ENCODE measurements around the gene MPPED2. TPM values are rescaled to one million over a fixed set of nuclear protein-coding genes. Genes with fewer than 3 reads are reported as not detected.

The MPPED2 gene
- total and polyA plus RNA-seq, 8 donors, result 2.0 to 5.0 (median 3.8) TPM

- no peak for DNase-seq
- 75 to 85% methylated on average over 3 of the region's 3 CpGs for WGBS, 2 donors
- H3K27ac ChIP-seq, result no peak overlapping the region
- FAIRE-seq, result no peak
- intact Hi-C loops (cut with DNase I), result no loop called here
- H3K27me3 ChIP-seq, result no peaks in the 10 kb centered on the region
- H3K36me3 ChIP-seq, result no peaks in the 10 kb centered on the region
- TF ChIP-seq, protein P1, sequence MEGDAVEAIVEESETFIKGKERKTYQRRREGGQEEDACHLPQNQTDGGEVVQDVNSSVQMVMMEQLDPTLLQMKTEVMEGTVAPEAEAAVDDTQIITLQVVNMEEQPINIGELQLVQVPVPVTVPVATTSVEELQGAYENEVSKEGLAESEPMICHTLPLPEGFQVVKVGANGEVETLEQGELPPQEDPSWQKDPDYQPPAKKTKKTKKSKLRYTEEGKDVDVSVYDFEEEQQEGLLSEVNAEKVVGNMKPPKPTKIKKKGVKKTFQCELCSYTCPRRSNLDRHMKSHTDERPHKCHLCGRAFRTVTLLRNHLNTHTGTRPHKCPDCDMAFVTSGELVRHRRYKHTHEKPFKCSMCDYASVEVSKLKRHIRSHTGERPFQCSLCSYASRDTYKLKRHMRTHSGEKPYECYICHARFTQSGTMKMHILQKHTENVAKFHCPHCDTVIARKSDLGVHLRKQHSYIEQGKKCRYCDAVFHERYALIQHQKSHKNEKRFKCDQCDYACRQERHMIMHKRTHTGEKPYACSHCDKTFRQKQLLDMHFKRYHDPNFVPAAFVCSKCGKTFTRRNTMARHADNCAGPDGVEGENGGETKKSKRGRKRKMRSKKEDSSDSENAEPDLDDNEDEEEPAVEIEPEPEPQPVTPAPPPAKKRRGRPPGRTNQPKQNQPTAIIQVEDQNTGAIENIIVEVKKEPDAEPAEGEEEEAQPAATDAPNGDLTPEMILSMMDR (IDR thresholded peaks at IDR 0.05), result no peak
- H3K4me1 ChIP-seq, result peaks cover 0 to 3% (median 1%) of the 10 kb centered on the region in 3 donors
- no peaks in the 10 kb centered on the region for H3K9me3 ChIP-seq
- no peak overlapping the region for H3K4me3 ChIP-seq
- ATAC-seq, result no peak
Measured at GRCh38 chr11:30459306-30459705, 126.8 kb downstream of the MPPED2 start.

DNA sequence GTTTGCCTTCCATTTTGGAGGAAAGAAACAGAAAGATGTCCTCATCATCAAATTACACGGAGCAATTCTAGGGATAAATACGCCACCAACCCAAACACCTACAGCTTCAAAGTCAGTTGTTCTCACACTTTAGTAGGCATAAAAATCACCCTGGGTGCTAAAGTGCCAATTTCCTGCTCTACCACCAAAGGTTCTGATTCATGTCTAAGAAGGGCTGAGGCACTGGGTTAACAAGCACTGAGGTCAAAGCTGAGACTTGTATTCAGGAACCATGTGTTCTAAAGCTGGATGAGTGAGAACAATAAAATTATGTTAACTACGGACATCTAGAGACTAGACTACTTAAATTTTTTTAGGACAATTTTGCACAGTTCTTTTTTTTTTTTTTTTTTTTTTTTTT lies 127.6 kb downstream of the MPPED2 start:
- intact Hi-C loops (cut with DNase I), result no loop called here
- H3K27me3 ChIP-seq, result no peaks in the 10 kb centered on the region
- H3K27ac ChIP-seq, result no peak overlapping the region
- 79 to 84% methylated on average over 3 of the region's 3 CpGs for WGBS, 2 donors
- TF ChIP-seq, protein P1 (IDR thresholded peaks at IDR 0.05), result no peak
- H3K4me1 ChIP-seq, result peaks cover 0 to 4% (median 3%) of the 10 kb centered on the region in 3 donors
- ATAC-seq (no peak), FAIRE-seq (no peak), DNase-seq (no peak)
- no peaks in the 10 kb centered on the region for H3K36me3 ChIP-seq
- no peak overlapping the region for H3K4me3 ChIP-seq
- no peaks in the 10 kb centered on the region for H3K9me3 ChIP-seq

- WGBS, 2 donors, result 74 to 85% methylated on average over 3 of the region's 3 CpGs
- DNase-seq, result no peak
- H3K9me3 ChIP-seq, result no peaks in the 10 kb centered on the region
- intact Hi-C loops (cut with DNase I), result no loop called here
- peaks cover 0 to 4% (median 3%) of the 10 kb centered on the region in 3 donors for H3K4me1 ChIP-seq
- no peaks in the 10 kb centered on the region for H3K36me3 ChIP-seq
- no peaks in the 10 kb centered on the region for H3K27me3 ChIP-seq
- TF ChIP-seq, protein P1 (IDR thresholded peaks at IDR 0.05), result no peak
- no peak for FAIRE-seq
- no peak overlapping the region for H3K27ac ChIP-seq
- no peak overlapping the region for H3K4me3 ChIP-seq
- no peak for ATAC-seq
Measured at GRCh38 chr11:30457087-30457486, 129.1 kb downstream of the MPPED2 start.

- Histone ChIP-seq H3K4me3 (no peak overlapping the region), H3K4me1 (peaks cover 0 to 4% (median 0%) of the 10 kb centered on the region in 3 donors), H3K27ac (no peak overlapping the region), H3K36me3 (no peaks in the 10 kb centered on the region), H3K27me3 (no peaks in the 10 kb centered on the region), H3K9me3 (no peaks in the 10 kb centered on the region)
- no peak for ATAC-seq
- no peak for FAIRE-seq
- 50 to 65% methylated on average over 2 of the region's 2 CpGs for WGBS, 2 donors
- no peak for DNase-seq
- TF ChIP-seq, protein P1 (IDR thresholded peaks at IDR 0.05), result no peak
- intact Hi-C loops (cut with DNase I), result no loop called here
Measured at GRCh38 chr11:30455025-30455424, 131.1 kb downstream of the MPPED2 start.

DNA sequence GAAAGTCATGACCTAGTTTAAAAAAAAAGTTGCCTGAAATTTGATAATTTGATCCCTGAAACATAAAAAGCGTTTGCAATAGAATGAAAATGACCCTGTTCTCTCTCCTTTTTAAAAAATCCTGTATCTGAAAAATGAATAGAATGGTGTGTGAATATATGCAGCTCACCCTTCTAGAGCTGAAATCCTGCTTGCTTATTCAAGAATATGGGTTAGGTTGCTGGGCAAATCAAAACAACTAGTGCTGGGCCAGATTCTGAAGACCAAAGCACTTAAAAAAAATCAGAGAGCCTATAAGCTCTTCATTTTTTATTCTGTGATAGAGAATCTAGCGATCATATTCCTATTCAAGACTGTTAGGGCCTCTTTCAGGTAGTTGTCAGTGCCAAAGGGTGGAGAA lies 131.6 kb downstream of the MPPED2 start:
- H3K27ac ChIP-seq, result no peak overlapping the region
- H3K4me1 ChIP-seq, result peaks cover 0 to 4% (median 0%) of the 10 kb centered on the region in 3 donors
- FAIRE-seq (no peak), ATAC-seq (no peak), DNase-seq (no peak)
- H3K9me3 ChIP-seq, result no peaks in the 10 kb centered on the region
- H3K27me3 ChIP-seq, result no peaks in the 10 kb centered on the region
- intact Hi-C loops (cut with DNase I), result no loop called here
- 78 to 86% methylated on average over 2 of the region's 2 CpGs for WGBS, 2 donors
- H3K4me3 ChIP-seq, result no peak overlapping the region
- TF ChIP-seq, protein P1 (IDR thresholded peaks at IDR 0.05), result no peak
- no peaks in the 10 kb centered on the region for H3K36me3 ChIP-seq

Data from pancreas (tissue), 10 donors.